Measurements from ENCODE around the gene FRY.

The FRY gene

DNA sequence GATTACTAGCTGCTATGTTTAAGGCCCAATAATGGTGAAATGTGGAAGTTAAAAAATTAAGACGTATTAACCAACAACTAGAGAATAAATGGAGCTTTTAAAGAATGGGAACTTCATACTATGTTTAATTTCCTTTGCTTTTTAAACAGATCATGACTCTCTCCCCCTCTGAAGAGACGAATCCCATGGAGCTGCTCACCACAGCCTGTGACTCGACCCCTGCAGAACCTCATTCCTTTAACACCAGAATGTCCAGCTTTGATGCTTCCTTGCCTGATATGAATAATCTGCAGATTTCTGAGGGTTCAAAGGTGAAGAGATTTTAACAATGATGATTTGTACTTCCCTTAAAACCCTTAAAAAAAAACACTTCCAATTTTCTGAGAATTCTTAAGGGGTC is 230.6 kb downstream of the FRY start:
- DNase-seq (ENCODE audit: low spot score), result no peak

- no peak for DNase-seq (ENCODE audit: low spot score)
These were observed 231.0 kb downstream of the FRY start for GRCh38 chr13:32262619-32263018.

- DNase-seq (ENCODE audit: low spot score), result no peak
These were observed 232.8 kb downstream of the FRY start for GRCh38 chr13:32264407-32264806.

DNA sequence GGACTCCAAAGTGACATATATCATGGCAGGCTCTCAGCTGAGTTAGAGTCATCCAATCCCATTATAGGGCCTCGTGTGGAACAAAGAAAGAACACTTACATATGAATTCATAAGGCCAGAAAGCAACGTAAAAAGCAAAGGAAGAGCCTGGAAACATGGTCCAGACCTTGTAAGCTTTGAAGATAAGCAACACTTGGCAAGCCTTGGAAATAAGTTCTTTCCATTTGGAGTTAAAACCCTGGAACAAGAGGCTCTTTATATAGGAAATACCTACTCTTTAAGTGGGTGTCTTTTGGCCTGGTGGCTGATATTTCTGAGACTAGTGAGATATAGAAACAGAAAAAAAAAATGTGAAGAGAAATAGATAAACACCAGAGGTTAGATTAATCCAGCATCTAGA is 234.2 kb downstream of the FRY start:
- DNase-seq (ENCODE audit: low spot score), result no peak

- DNase-seq (ENCODE audit: low spot score), result no peak
These were observed 234.6 kb downstream of the FRY start for GRCh38 chr13:32266130-32266529.

DNA sequence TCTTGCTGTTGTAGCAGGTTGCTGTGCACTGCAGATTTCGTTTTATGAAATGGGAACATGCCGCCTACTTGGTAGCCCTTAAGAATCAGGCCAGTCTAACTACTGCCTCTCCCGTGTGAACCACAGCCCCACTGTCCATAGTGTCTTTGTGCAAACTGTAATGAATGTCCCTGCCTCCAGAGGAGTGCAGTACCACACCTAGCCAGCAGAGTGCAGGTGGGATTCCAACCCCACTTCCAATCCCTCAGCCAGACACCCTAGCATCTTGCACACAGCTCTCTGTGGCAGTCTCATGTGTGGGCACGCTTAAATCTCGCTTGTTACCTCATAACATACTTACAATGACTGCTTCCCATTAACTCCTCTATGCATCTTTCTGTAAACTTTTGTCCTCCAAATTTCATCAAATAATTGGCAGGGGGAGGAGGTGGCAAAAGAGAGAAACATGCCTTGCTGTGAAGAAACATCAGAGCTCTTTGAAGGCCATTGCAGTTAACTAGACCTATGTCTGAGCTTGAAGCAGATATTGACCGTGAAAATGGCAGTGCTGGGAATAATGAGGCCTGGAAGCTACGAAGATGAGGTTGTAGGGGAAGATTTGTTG is 236.4 kb downstream of the FRY start:
- DNase-seq (ENCODE audit: low spot score), result peak; percentile 50

- DNase-seq (ENCODE audit: low spot score), result no peak
These were observed 240.6 kb downstream of the FRY start for GRCh38 chr13:32272021-32272683.

DNA sequence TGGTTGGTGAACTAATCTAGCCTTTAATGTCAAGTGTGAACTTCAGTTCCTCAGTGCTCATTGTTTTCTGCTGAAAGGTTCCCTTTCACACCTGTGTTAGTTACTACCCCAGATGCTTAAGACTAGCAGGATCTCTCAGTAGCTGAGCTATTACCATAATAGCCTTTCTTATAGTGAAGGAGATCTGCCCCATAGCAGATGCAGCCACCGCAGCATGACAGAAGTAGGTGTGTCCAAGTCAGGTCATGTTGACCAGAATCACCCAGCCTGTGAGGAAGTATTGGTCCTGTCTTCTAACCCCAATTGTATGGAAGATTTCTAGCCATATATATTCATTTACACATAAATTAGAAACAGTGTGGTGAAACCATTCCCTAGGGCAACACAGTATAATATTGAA is 246.3 kb downstream of the FRY start:
- no peak for DNase-seq (ENCODE audit: low spot score)

DNA sequence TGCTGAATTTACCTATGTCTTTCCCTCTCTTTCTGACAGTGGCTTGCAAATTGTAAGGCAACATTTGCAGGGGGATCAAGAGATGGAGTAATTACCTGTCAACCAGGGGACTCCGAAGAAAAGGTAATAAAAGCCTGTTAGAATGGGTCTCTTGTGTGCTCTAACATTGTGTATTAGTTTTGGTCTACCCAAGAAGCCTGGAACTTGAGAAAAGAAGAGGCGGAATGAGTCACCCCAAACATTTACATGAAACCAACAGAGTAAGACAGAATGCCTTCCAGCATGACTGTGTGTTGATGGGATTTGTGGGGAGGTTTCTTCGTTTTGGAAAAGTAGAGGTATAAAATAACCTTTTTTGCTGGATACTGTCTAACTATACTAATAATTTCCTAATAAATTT is 246.9 kb downstream of the FRY start:
- no peak for DNase-seq (ENCODE audit: low spot score)

GRCh38 chr13:32281096-32281495 is 249.5 kb downstream of the FRY start:
- DNase-seq (ENCODE audit: low spot score), result no peak

GRCh38 chr13:32282096-32282711 is 250.6 kb downstream of the FRY start:
- no peak for DNase-seq (ENCODE audit: low spot score)

- DNase-seq (ENCODE audit: low spot score), result no peak
These were observed 253.5 kb downstream of the FRY start for GRCh38 chr13:32284927-32285632.

DNA sequence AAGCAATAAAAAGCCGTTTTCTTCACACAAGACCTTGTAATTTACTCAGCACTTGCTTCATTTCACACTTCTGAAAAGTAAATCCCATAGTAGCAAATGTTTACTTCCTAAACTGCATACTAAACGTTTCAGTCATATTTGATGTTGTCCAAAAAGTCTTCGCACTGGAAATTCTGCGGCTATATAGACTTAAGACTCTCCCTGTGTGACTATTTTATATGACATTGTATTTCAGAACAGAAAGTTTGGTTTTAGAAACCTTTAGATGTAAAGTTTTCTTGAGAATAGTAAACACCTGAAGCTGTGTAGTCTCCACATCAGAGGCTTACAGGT is 254.0 kb downstream of the FRY start:
- DNase-seq (ENCODE audit: low spot score), result no peak

DNA sequence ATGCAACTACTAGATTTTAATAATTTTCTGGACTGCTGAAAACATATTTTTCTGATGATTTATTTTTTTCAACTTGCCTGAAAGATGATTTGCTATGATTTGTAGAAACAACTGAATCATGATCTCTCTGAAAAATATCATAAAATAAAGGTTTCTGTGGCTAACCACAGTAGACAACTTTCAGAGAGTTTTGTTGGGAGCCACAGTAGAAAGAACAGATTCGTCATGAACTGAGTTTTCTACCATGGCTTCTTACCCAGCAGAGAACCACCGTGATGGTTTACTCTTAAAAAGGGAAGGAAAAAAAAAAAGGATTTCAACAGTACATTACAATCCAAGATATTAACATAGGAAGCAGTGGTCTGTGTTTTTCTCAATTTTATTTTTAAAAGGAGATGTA is 265.6 kb downstream of the FRY start:
- DNase-seq (ENCODE audit: low spot score), result no peak

DNA sequence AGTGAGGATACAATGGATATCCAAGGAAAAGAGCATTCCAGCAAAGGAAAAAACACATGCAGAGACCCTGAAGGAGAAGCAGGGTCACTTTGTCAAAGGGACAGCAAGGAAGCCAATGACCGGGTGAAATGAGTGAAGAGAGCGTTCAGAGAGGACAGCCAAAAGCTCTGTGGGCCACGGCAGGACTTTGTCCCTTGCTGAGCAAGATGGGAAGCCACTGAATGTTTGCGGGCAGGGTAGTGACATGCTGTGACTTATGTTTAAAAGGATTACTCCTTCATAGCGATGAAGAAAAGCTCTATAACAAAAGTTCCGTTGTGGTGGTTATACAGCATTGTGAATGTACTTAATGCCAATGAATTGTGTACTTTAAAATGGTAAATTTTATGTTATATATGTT is 267.1 kb downstream of the FRY start:
- no peak for DNase-seq (ENCODE audit: low spot score)

- no peak for DNase-seq (ENCODE audit: low spot score)
These were observed 268.3 kb downstream of the FRY start for GRCh38 chr13:32299893-32300292.

- no peak for DNase-seq (ENCODE audit: low spot score)
These were observed 268.8 kb downstream of the FRY start for GRCh38 chr13:32300406-32300805.

- no peak for DNase-seq (ENCODE audit: low spot score)
These were observed 269.3 kb downstream of the FRY start for GRCh38 chr13:32300920-32301319.

DNA sequence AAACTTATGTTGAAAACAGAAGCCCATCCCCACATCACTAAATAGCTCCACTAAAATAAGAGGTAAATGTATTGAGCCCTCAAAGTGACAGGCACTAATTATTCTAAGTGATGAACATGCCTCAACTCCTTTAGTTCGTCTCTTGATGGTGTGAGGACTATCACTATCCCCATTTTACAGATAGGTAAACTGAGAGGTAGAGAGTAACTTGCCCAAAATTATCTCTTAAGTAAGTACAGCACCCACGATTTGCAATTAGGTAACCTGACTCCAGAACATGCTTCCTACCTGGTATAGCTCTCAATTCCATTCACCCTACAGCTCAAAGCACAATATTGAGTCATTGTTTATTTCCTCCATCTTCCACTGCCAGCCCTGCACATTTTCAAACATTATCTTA is 270.9 kb downstream of the FRY start:
- DNase-seq (ENCODE audit: low spot score), result no peak

DNA sequence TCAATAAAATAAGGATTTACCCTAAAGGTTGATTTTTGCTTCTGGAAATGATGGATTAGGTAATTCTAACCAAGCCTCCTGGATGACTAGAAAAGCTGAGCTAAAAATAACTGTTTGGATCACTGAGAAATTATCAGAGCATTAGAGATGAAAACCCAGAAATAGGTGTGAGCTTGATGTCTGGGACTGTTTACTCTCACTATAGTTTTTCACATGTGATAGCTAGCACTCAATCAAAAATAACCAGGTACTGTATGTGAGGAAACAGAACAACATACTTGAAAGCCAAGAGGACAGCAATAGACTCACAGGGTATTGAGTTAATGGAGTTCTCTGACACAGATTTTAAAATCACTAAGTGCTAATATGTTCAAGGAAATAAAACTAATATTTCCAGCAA is 274.1 kb downstream of the FRY start:
- DNase-seq (ENCODE audit: low spot score), result no peak

GRCh38 chr13:32309312-32310133 is 277.9 kb downstream of the FRY start:
- no peak for DNase-seq (ENCODE audit: low spot score)

- DNase-seq (ENCODE audit: low spot score), result peak; percentile 67
These were observed 278.6 kb downstream of the FRY start for GRCh38 chr13:32310134-32310706.

Data from CD4-positive, alpha-beta T cell treated with Interleukin-2 at 100 ng/mL for 4 hours (primary cell).